GM23248 (cell line): ENCODE results near the gene PARP8. TPM values are rescaled to one million over a fixed set of nuclear protein-coding genes. Genes with fewer than 3 reads are reported as not detected.
"Not testable (repeated sequence)": the region's sequence is repeated elsewhere in the genome, so short reads cannot be mapped to it uniquely, and the experiment has no call there.

Experiments used
- DNase-seq: peaks from one replicate; pipeline ENCODE4 v3.0.0-alpha.2; 2015
- H2AFZ ChIP-seq: fragments of 200-600 bp; sonication (generic); 2 replicates; pipeline ENCODE4 v1.6.1; 2016; ENCODE audit warnings: antibody characterized with exemption
- H3F3A ChIP-seq: fragments of 200-600 bp; sonication (generic); 2 replicates; pipeline ENCODE4 v1.6.1; 2016; ENCODE audit warnings: mild to moderate bottlenecking, antibody characterized with exemption, mixed run types; ENCODE audit not compliant: insufficient read depth
- H3K27ac ChIP-seq: fragments of 200-600 bp; sonication (generic); 2 replicates; pipeline ENCODE4 v1.5.1; 2016; ENCODE audit warnings: mild to moderate bottlenecking
- H3K27me3 ChIP-seq: fragments of 200-600 bp; sonication (generic); replicated peaks from 2 replicates; pipeline ENCODE4 v1.6.1; 2016; ENCODE audit warnings: mild to moderate bottlenecking; ENCODE audit not compliant: insufficient read depth
- H3K36me3 ChIP-seq: fragments of 200-600 bp; sonication (generic); 2 replicates; pipeline ENCODE4 v1.6.1; 2016; ENCODE audit warnings: low read depth, mild to moderate bottlenecking
- H3K4me1 ChIP-seq: fragments of 200-600 bp; sonication (generic); 2 replicates; pipeline ENCODE4 v1.6.1; 2016; ENCODE audit warnings: mild to moderate bottlenecking; ENCODE audit not compliant: insufficient read depth
- H3K4me2 ChIP-seq: fragments of 200-600 bp; sonication (generic); one replicate; pipeline ENCODE4 v1.6.1; 2016; ENCODE audit warnings: mild to moderate bottlenecking; ENCODE audit not compliant: unreplicated experiment
- H3K4me3 ChIP-seq: fragments of 200-600 bp; sonication (generic); 2 replicates; pipeline ENCODE4 v1.5.1; 2016; ENCODE audit warnings: mild to moderate bottlenecking
- H3K79me2 ChIP-seq: fragments of 200-600 bp; sonication (generic); 2 replicates; pipeline ENCODE4 v1.6.1; 2016; ENCODE audit warnings: mild to moderate bottlenecking; ENCODE audit not compliant: insufficient read depth
- H3K9ac ChIP-seq: fragments of 200-600 bp; sonication (generic); 2 replicates; pipeline ENCODE4 v1.6.1; 2016; ENCODE audit warnings: mild to moderate bottlenecking
- H3K9me2 ChIP-seq: fragments of 200-600 bp; sonication (generic); 2 replicates; pipeline ENCODE4 v1.6.1; 2016; ENCODE audit warnings: mixed run types, mild to moderate bottlenecking, moderate library complexity; ENCODE audit not compliant: insufficient read depth
- H3K9me3 ChIP-seq: fragments of 200-600 bp; sonication (generic); one replicate; pipeline ENCODE4 v1.6.1; 2017; ENCODE audit warnings: low read depth
- H4K20me1 ChIP-seq: fragments of 200-600 bp; sonication (generic); 2 replicates; pipeline ENCODE4 v1.6.0; 2016; ENCODE audit not compliant: insufficient read depth
- EZH2 ChIP-seq: fragments of 200-600 bp; sonication (generic); IDR thresholded peaks from 2 replicates; pipeline ENCODE4 v1.6.1; 2018; ENCODE audit warnings: antibody characterized with exemption, mild to moderate bottlenecking; ENCODE audit not compliant: insufficient read depth, poor library complexity, severe bottlenecking
- EZH2phosphoT487 ChIP-seq: fragments of 200-600 bp; sonication (generic); IDR thresholded peaks from 2 replicates; pipeline ENCODE4 v1.6.1; 2018; ENCODE audit warnings: antibody characterized with exemption, moderate library complexity, mild to moderate bottlenecking, low read depth; ENCODE audit not compliant: insufficient read depth
- WGBS, 2 experiments: methylation state at CpG; one replicate each; pipeline ENCODE4 v1.1.6; 2015 to 2017; ENCODE audit warnings: low lambda C conversion rate in 2 of 2, low coverage in 1 of 2; ENCODE audit errors: missing lambda C conversion rate in 2 of 2; 5-methylcytosine and 5-hydroxymethylcytosine counted together
- in situ Hi-C: fragments of 300-500 bp; cut with MboI; formaldehyde crosslinking; loops from 2 replicates; pipeline ENCODE4 v1.15.0; 2020
- polyA plus RNA-seq: library from polyadenylated mRNA; unstranded; fragments of >200 nt; fragmentation: Nextera tagmentation; extraction: Ambion mirVana; gene quantifications from 2 replicates; pipeline ENCODE4 v1.2.1, GENCODE V29; 2016
- total RNA-seq: library from RNA; depleted of rRNA; stranded (reverse); fragments of >200 nt; shearing (Covaris generic); gene quantifications from 2 replicates; pipeline ENCODE4 v1.2.3, GENCODE V29; 2014

The PARP8 gene
- total and polyA plus RNA-seq, 2 experiments from 2014 or later = 1.1 to 2.5 TPM

- H3K36me3 ChIP-seq = no peaks in the 10 kb centered on the region
- H3K4me2 ChIP-seq = peak overlapping the region; percentile 91
- no peaks in the 10 kb centered on the region for H3K9me2 ChIP-seq
- no peaks in the 10 kb centered on the region for H3K79me2 ChIP-seq
- in situ Hi-C loops = no loop called here
- DNase-seq = peak; percentile 75
- peaks cover 9% of the 10 kb centered on the region; the same call in 1 of the 2 replicates for H3F3A ChIP-seq
- 0 to 1% methylated on average over 34 to 44 of the region's 46 CpGs for WGBS, 2 experiments
- H3K9me3 ChIP-seq = no peaks in the 10 kb centered on the region
- 0 out of 2 replicates have a peak, but pooled peaks cover 4% of the 10 kb centered on the region for H3K4me1 ChIP-seq
- H3K27me3 ChIP-seq = no peaks in the 10 kb centered on the region
- no peak overlapping the region for H3K27ac ChIP-seq
- H2AFZ ChIP-seq = peak overlapping the region; percentile 87
- H4K20me1 ChIP-seq = no peaks in the 10 kb centered on the region
- peak overlapping the region; percentile 74 for H3K4me3 ChIP-seq
- TF ChIP-seq EZH2phosphoT487 = no peak
- H3K9ac ChIP-seq = peak overlapping the region; percentile 68
These were observed 701 bp downstream of the PARP8 start for GRCh38 chr5:50667023-50667652.

GRCh38 chr5:50667653-50668595 lies 1.5 kb downstream of the PARP8 start:
- WGBS, 2 experiments = 2 to 5% methylated on average over 22 to 42 of the region's 46 CpGs
- Histone ChIP-seq H3K4me1 (0 out of 2 replicates have a peak, but pooled peaks cover 4% of the 10 kb centered on the region), H3F3A (peaks cover 9% of the 10 kb centered on the region; the same call in 1 of the 2 replicates), H3K9ac (peak overlapping the region; percentile 68), H4K20me1 (no peaks in the 10 kb centered on the region), H3K79me2 (no peaks in the 10 kb centered on the region), H3K27me3 (no peaks in the 10 kb centered on the region), H3K9me2 (no peaks in the 10 kb centered on the region), H2AFZ (peak overlapping the region; percentile 87), H3K4me3 (peak overlapping the region; percentile 74), H3K9me3 (no peaks in the 10 kb centered on the region), H3K27ac (no peak overlapping the region), H3K4me2 (peak overlapping the region; percentile 91), H3K36me3 (no peaks in the 10 kb centered on the region)
- TF ChIP-seq EZH2 (peak; percentile 24), EZH2phosphoT487 (no peak)
- peak; percentile 71 for DNase-seq
- in situ Hi-C loops = no loop called here

GRCh38 chr5:50668636-50669035 lies 2.2 kb downstream of the PARP8 start:
- H3K79me2 ChIP-seq, DNase-seq, H3K4me1 ChIP-seq, H3K27me3 ChIP-seq, H3K9me2 ChIP-seq, H3F3A ChIP-seq, H3K27ac ChIP-seq, H3K36me3 ChIP-seq, in situ Hi-C loops, H4K20me1 ChIP-seq, H3K9ac ChIP-seq, H3K9me3 ChIP-seq: not testable (repeated sequence)
- Histone ChIP-seq H3K4me2 (peak overlapping the region; percentile 91), H3K4me3 (peak overlapping the region; percentile 74), H2AFZ (peak overlapping the region; percentile 87)
- peak; percentile 19 for TF ChIP-seq EZH2
- WGBS, 2 experiments = 20 to 27% methylated on average over 1 of the region's 1 CpG

- H3K9me3 ChIP-seq = no peaks in the 10 kb centered on the region
- no peaks in the 10 kb centered on the region for H3K9me2 ChIP-seq
- no peak overlapping the region for H3K9ac ChIP-seq
- in situ Hi-C loops = no loop called here
- no peaks in the 10 kb centered on the region for H3K36me3 ChIP-seq
- no peak overlapping the region for H2AFZ ChIP-seq
- DNase-seq = no peak
- WGBS, 2 experiments = 55 to 70% methylated on average over 2 of the region's 2 CpGs
- no peak for TF ChIP-seq EZH2phosphoT487
- TF ChIP-seq EZH2 = no peak
- H3K27me3 ChIP-seq = no peaks in the 10 kb centered on the region
- H3F3A ChIP-seq = no peaks in the 10 kb centered on the region
- no peak overlapping the region for H3K4me3 ChIP-seq
- 0 out of 2 replicates have a peak, but pooled peaks cover 4% of the 10 kb centered on the region for H3K4me1 ChIP-seq
- H3K27ac ChIP-seq = no peak overlapping the region
- H3K79me2 ChIP-seq = no peaks in the 10 kb centered on the region
- H4K20me1 ChIP-seq = no peaks in the 10 kb centered on the region
- no peak overlapping the region for H3K4me2 ChIP-seq
These were observed 6.2 kb downstream of the PARP8 start for GRCh38 chr5:50672663-50673062.

GRCh38 chr5:50673444-50673843 lies 7.0 kb downstream of the PARP8 start:
- H3K4me1 ChIP-seq, DNase-seq, H2AFZ ChIP-seq, H3K4me2 ChIP-seq, H3K4me3 ChIP-seq, H3K79me2 ChIP-seq, H4K20me1 ChIP-seq, H3K9me2 ChIP-seq, H3F3A ChIP-seq, H3K9ac ChIP-seq, in situ Hi-C loops, H3K27me3 ChIP-seq, H3K27ac ChIP-seq, H3K36me3 ChIP-seq, H3K9me3 ChIP-seq: not testable (repeated sequence)
- WGBS, 2 experiments = 62 to 63% methylated on average over 3 of the region's 3 CpGs
